Smooth muscle cell (in vitro differentiated cells): ENCODE measurements around the gene FAN1. TPM values are rescaled to one million over a fixed set of nuclear protein-coding genes. Genes with fewer than 3 reads are reported as not detected.
A peak's percentile ranks its signal among the peaks of the same experiment; 100 is the strongest.

Experiments
- DNase-seq: peaks from one replicate; lab custom pipeline; 2025; ENCODE audit not compliant: unreplicated experiment; lab: John Stamatoyannopoulos, UW
- H2AFZ ChIP-seq: fragments of 200-600 bp; sonication (generic); 2 replicates; pipeline ENCODE4 v1.6.0; 2016; ENCODE audit warnings: antibody characterized with exemption, low read depth, mild to moderate bottlenecking
- H3F3A ChIP-seq: fragments of 200-600 bp; sonication (generic); 2 replicates; pipeline ENCODE4 v1.6.0; 2017; ENCODE audit warnings: antibody characterized with exemption, low read depth
- H3K27ac ChIP-seq: fragments of 200-600 bp; sonication (generic); 2 replicates; pipeline ENCODE4 v1.5.1; 2016; ENCODE audit warnings: low read depth, mild to moderate bottlenecking
- H3K27me3 ChIP-seq: fragments of 200-600 bp; sonication (generic); 2 replicates; pipeline ENCODE4 v1.6.1; 2016; ENCODE audit warnings: low read depth, mild to moderate bottlenecking
- H3K36me3 ChIP-seq: fragments of 200-600 bp; sonication (generic); 2 replicates; pipeline ENCODE4 v1.5.1; 2016; ENCODE audit warnings: low read depth
- H3K4me1 ChIP-seq: fragments of 200-600 bp; sonication (generic); 2 replicates; pipeline ENCODE4 v1.5.1; 2016; ENCODE audit warnings: low read depth
- H3K4me2 ChIP-seq: fragments of 200-600 bp; sonication (generic); 2 replicates; pipeline ENCODE4 v1.6.0; 2016; ENCODE audit warnings: mild to moderate bottlenecking
- H3K4me3 ChIP-seq: fragments of 200-600 bp; sonication (generic); 2 replicates; pipeline ENCODE4 v1.5.1; 2016; ENCODE audit warnings: mild to moderate bottlenecking
- H3K79me2 ChIP-seq: fragments of 200-600 bp; sonication (generic); 2 replicates; pipeline ENCODE4 v1.6.0; 2016; ENCODE audit warnings: low read depth, mild to moderate bottlenecking
- H3K9ac ChIP-seq: fragments of 200-600 bp; sonication (generic); 2 replicates; pipeline ENCODE4 v1.6.0; 2016; ENCODE audit warnings: low read depth
- H3K9me3 ChIP-seq: fragments of 200-600 bp; sonication (generic); replicated peaks from 2 replicates; pipeline ENCODE4 v1.5.1; 2016; ENCODE audit warnings: low read depth
- H4K20me1 ChIP-seq: fragments of 200-600 bp; sonication (generic); 2 replicates; pipeline ENCODE4 v1.6.0; 2016; ENCODE audit warnings: low read depth
- WGBS: methylation state at CpG from one replicate; pipeline ENCODE4 v1.1.7; 2016; ENCODE audit warnings: low lambda C conversion rate; 5-methylcytosine and 5-hydroxymethylcytosine counted together
- polyA plus RNA-seq: library from polyadenylated mRNA; unstranded; fragments of >200 nt; fragmentation: Nextera tagmentation; extraction: Ambion mirVana; gene quantifications from 2 replicates; pipeline ENCODE4 v1.2.1, GENCODE V29; 2016
- total RNA-seq: library from RNA; depleted of rRNA; stranded (reverse); fragments of >200 nt; gene quantifications from 2 replicates; pipeline ENCODE4 v1.2.3, GENCODE V29; 2014
- TF ChIP-seq, protein P1 (sequence below): fragments of 200-600 bp; sonication (generic); IDR thresholded peaks from 2 replicates; pipeline ENCODE4 v1.5.1; 2017; ENCODE audit warnings: borderline replicate concordance, mild to moderate bottlenecking, antibody characterized with exemption; ENCODE audit not compliant: insufficient read depth, poor library complexity, severe bottlenecking

The FAN1 gene
- total and polyA plus RNA-seq, 2 experiments from 2014 or later = 7.7 to 12.1 TPM

DNA sequence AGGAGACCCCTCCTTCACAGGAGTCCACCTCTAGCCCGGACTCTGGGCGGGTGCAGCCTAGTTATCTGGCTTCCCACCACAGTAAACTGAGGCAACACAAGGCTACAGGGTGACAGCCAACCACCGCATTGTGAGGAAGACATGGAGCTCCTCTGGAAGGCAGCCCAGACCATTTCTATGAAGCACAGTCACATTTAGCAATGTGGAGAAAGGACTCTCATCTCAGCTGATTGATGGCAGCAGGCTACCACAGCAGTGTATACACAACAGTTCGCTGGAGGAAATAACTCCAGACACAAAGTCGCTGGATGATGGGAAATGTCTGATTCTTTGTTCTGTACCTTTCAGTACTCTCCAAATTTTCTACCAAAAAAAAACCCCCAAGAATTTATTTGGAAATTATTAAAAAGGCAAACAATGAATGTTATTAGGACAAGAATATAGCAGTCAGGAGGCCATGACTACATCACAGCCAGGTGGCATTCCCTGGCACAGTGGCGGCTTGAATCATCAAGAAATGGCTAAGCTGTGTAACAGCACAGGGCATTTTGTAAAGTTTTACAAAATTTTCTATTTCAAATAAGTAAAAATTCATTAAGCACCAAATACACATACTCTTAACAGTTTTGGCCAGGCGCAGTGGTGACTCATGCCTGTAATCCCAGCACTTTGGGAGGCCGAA, 40.1 kb downstream of the FAN1 start:
- 87% methylated on average over 8 of the region's 8 CpGs for WGBS
- DNase-seq = no peak
- Histone ChIP-seq H3K4me1 (no peaks in the 10 kb centered on the region), H2AFZ (no peak overlapping the region), H3K9me3 (no peaks in the 10 kb centered on the region), H3K36me3 (peaks cover 38% of the 10 kb centered on the region), H3K27ac (no peak overlapping the region), H3K4me2 (no peak overlapping the region), H3K4me3 (no peak overlapping the region), H3K9ac (no peak overlapping the region), H3K27me3 (no peaks in the 10 kb centered on the region), H3F3A (peaks cover 14% of the 10 kb centered on the region), H4K20me1 (no peaks in the 10 kb centered on the region), H3K79me2 (no peaks in the 10 kb centered on the region)
- TF ChIP-seq, protein P1, sequence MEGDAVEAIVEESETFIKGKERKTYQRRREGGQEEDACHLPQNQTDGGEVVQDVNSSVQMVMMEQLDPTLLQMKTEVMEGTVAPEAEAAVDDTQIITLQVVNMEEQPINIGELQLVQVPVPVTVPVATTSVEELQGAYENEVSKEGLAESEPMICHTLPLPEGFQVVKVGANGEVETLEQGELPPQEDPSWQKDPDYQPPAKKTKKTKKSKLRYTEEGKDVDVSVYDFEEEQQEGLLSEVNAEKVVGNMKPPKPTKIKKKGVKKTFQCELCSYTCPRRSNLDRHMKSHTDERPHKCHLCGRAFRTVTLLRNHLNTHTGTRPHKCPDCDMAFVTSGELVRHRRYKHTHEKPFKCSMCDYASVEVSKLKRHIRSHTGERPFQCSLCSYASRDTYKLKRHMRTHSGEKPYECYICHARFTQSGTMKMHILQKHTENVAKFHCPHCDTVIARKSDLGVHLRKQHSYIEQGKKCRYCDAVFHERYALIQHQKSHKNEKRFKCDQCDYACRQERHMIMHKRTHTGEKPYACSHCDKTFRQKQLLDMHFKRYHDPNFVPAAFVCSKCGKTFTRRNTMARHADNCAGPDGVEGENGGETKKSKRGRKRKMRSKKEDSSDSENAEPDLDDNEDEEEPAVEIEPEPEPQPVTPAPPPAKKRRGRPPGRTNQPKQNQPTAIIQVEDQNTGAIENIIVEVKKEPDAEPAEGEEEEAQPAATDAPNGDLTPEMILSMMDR = no peak

DNA sequence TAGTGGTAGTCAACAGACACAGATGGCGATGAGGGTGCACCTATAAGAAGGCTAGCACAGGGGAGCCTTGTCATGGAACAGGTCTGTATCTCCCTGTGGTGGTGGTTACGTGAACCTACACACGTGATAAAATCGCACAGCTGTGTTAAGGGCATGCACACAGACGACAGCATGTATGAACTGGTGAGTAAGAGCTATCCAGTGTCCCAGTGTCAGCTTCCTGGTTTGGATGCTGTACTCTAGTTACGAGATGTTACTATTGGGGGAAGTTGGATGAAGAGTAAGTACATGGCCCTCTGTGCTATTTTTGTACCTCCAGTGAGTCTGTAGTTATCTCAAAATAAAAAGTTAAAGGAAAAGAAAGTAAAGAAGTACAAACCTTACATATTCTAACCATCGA, 49.5 kb downstream of the FAN1 start:
- H3K27me3 ChIP-seq = no peaks in the 10 kb centered on the region
- no peaks in the 10 kb centered on the region for H3K9me3 ChIP-seq
- H3K27ac ChIP-seq = no peak overlapping the region
- peaks cover 43% of the 10 kb centered on the region for H3K36me3 ChIP-seq
- peaks cover 11% of the 10 kb centered on the region for H3F3A ChIP-seq
- DNase-seq = no peak
- TF ChIP-seq, protein P1 = no peak
- H3K9ac ChIP-seq = no peak overlapping the region
- H2AFZ ChIP-seq = no peak overlapping the region
- no peaks in the 10 kb centered on the region for H3K4me1 ChIP-seq
- H3K4me3 ChIP-seq = no peak overlapping the region
- 98% methylated on average over 7 of the region's 7 CpGs for WGBS
- H4K20me1 ChIP-seq = no peaks in the 10 kb centered on the region
- H3K4me2 ChIP-seq = no peak overlapping the region
- peaks cover 3% of the 10 kb centered on the region for H3K79me2 ChIP-seq

DNA sequence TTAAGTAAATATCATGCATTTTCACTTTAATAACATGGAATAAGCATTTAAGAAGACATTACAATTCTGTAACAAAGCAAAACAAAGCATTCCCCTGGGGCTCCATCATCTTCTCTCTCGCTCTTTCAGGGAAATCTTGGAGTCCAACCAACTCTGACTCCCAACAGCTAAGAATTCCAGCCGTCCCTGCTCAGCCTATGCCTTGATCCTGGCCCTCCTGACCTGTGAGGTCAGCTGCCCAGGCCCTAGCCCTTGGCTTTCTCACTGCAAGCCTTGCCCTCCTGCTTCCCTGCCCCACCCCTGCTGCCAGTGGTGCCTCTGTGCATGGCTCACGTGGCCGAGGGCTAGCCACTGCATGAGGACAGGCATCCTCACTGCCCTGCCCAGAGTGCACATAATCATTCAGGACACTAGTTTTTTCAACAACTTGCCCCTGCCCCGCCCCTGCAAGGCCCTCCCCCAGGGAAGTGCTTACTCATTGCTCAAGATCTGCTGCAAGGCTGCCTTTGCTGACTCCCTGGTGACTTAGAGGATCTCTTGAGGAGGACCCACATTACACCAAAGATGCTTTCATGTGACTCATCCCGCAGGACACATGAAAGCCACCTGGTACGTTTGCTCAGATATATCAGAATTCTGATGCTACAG, 50.1 kb downstream of the FAN1 start:
- DNase-seq = no peak
- peaks cover 38% of the 10 kb centered on the region for H3K36me3 ChIP-seq

More for the DNA sequence above, 50.1 kb downstream of the FAN1 start:
- Histone ChIP-seq H3K9me3 (no peaks in the 10 kb centered on the region), H3K9ac (no peak overlapping the region), H3K79me2 (peaks cover 3% of the 10 kb centered on the region), H2AFZ (no peak overlapping the region), H3K27me3 (no peaks in the 10 kb centered on the region), H3F3A (peaks cover 11% of the 10 kb centered on the region), H3K4me3 (no peak overlapping the region), H4K20me1 (no peaks in the 10 kb centered on the region), H3K27ac (peak overlapping the region; percentile 19), H3K4me1 (no peaks in the 10 kb centered on the region), H3K4me2 (no peak overlapping the region)
- WGBS = 71% methylated on average over 7 of the region's 7 CpGs
- TF ChIP-seq, protein P1 = no peak
